ENCODE data around the gene ARL13B. TPM values are rescaled to one million over a fixed set of nuclear protein-coding genes. Genes with fewer than 3 reads are reported as not detected.
A peak's percentile ranks its signal among the peaks of the same experiment; 100 is the strongest.

The ARL13B gene
- total and polyA plus RNA-seq, 2 of the 13 experiments (the other 11 are each of a cell fraction or from before 2014, with no cell fraction given), result 2.2 to 9.6 TPM

GRCh38 chr3:93979850-93980676, at the start of gene ARL13B (continued):
- TF ChIP-seq, protein P1, sequence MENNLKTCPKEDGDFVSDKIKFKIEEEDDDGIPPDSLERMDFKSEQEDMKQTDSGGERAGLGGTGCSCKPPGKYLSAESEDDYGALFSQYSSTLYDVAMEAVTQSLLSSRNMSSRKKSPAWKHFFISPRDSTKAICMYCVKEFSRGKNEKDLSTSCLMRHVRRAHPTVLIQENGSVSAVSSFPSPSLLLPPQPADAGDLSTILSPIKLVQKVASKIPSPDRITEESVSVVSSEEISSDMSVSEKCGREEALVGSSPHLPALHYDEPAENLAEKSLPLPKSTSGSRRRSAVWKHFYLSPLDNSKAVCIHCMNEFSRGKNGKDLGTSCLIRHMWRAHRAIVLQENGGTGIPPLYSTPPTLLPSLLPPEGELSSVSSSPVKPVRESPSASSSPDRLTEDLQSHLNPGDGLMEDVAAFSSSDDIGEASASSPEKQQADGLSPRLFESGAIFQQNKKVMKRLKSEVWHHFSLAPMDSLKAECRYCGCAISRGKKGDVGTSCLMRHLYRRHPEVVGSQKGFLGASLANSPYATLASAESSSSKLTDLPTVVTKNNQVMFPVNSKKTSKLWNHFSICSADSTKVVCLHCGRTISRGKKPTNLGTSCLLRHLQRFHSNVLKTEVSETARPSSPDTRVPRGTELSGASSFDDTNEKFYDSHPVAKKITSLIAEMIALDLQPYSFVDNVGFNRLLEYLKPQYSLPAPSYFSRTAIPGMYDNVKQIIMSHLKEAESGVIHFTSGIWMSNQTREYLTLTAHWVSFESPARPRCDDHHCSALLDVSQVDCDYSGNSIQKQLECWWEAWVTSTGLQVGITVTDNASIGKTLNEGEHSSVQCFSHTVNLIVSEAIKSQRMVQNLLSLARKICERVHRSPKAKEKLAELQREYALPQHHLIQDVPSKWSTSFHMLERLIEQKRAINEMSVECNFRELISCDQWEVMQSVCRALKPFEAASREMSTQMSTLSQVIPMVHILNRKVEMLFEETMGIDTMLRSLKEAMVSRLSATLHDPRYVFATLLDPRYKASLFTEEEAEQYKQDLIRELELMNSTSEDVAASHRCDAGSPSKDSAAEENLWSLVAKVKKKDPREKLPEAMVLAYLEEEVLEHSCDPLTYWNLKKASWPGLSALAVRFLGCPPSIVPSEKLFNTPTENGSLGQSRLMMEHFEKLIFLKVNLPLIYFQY (CRISPR knock-in tag; IDR thresholded peaks at IDR 0.05; ENCODE audit: borderline replicate concordance), result 0 out of 2 replicates have a peak, but pooled peaks have one; percentile 16
- TF ChIP-seq ZNF431 (CRISPR knock-in tag; IDR thresholded peaks at IDR 0.05; ENCODE audit: borderline replicate concordance, low read depth), result no peak
- peak; percentile 80; the same call in 1 of the 2 replicates for TF ChIP-seq IRF9 (CRISPR knock-in tag; IDR thresholded peaks at IDR 0.05; ENCODE audit: borderline replicate concordance)
- TF ChIP-seq HMGXB3 (CRISPR knock-in tag; IDR thresholded peaks at IDR 0.05; ENCODE audit: borderline replicate concordance), result peak; percentile 17; the same call in 1 of the 2 replicates
- 0 out of 2 replicates have a peak, but pooled peaks have one; percentile 34 for TF ChIP-seq ZSCAN29 (CRISPR knock-in tag; conservative IDR thresholded peaks at IDR 0.05)
- TF ChIP-seq, protein P2, sequence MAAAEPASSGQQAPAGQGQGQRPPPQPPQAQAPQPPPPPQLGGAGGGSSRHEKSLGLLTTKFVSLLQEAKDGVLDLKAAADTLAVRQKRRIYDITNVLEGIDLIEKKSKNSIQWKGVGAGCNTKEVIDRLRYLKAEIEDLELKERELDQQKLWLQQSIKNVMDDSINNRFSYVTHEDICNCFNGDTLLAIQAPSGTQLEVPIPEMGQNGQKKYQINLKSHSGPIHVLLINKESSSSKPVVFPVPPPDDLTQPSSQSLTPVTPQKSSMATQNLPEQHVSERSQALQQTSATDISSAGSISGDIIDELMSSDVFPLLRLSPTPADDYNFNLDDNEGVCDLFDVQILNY (CRISPR knock-in tag; conservative IDR thresholded peaks at IDR 0.05), result peak; percentile 80; the same call in 1 of the 2 replicates
- TF ChIP-seq KMT2A (CRISPR knock-in tag; IDR thresholded peaks at IDR 0.05), result peak; percentile 82
- peak; percentile 27; the same call in 1 of the 2 replicates for TF ChIP-seq ZSCAN31 (CRISPR knock-in tag; IDR thresholded peaks at IDR 0.05; ENCODE audit: low read depth)
- 0 out of 2 replicates have a peak, but pooled peaks have one; percentile 39 for TF ChIP-seq TOPORS (CRISPR knock-in tag; IDR thresholded peaks at IDR 0.05)
- TF ChIP-seq MYC (CRISPR knock-in tag; IDR thresholded peaks at IDR 0.05; ENCODE audit: borderline replicate concordance), result peak; percentile 48; the same call in 1 of the 2 replicates
- no peak for TF ChIP-seq CREB3 (CRISPR knock-in tag; IDR thresholded peaks at IDR 0.05)
- TF ChIP-seq TBX2 (CRISPR knock-in tag; IDR thresholded peaks at IDR 0.05; ENCODE audit: borderline replicate concordance), result peak; percentile 65
- TF ChIP-seq RBFOX2 (IDR thresholded peaks at IDR 0.05; ENCODE audit: low read depth, low read length), result peak; percentile 65
